GM23338 (cell line): ENCODE data around the gene FAM117B. TPM values are rescaled to one million over a fixed set of nuclear protein-coding genes. Genes with fewer than 3 reads are reported as not detected.

Experiments
- ATAC-seq: fragments of 200-7000 bp; cut with Tn5 transposase; 3 replicates; pipeline ENCODE4 v1.9.1; 2020
- DNase-seq: peaks from one replicate; pipeline ENCODE4 v3.0.0-alpha.2; 2015; ENCODE audit warnings: low spot score
- H2AFZ ChIP-seq: fragments of 200-600 bp; sonication (generic); 2 replicates; pipeline ENCODE4 v1.8.0; 2016; ENCODE audit warnings: antibody characterized with exemption, mild to moderate bottlenecking, moderate library complexity
- H3F3A ChIP-seq: fragments of 200-600 bp; sonication (generic); replicated peaks from 2 replicates; pipeline ENCODE4 v1.8.0; 2017; ENCODE audit warnings: antibody characterized with exemption, mixed run types, low read depth
- H3K27ac ChIP-seq: fragments of 200-600 bp; sonication (generic); 2 replicates; pipeline ENCODE4 v1.6.1; 2016; ENCODE audit warnings: low read depth
- H3K27me3 ChIP-seq: fragments of 200-600 bp; sonication (generic); 2 replicates; pipeline ENCODE4 v1.8.0; 2016; ENCODE audit warnings: mild to moderate bottlenecking, mixed run types, moderate library complexity; ENCODE audit not compliant: insufficient read depth
- H3K36me3 ChIP-seq: fragments of 200-600 bp; sonication (generic); 2 replicates; pipeline ENCODE4 v1.8.0; 2016; ENCODE audit warnings: mild to moderate bottlenecking; ENCODE audit not compliant: insufficient read depth
- H3K4me1 ChIP-seq: fragments of 200-600 bp; sonication (generic); 2 replicates; pipeline ENCODE4 v1.8.0; 2016; ENCODE audit warnings: mild to moderate bottlenecking, moderate library complexity; ENCODE audit not compliant: insufficient read depth
- H3K4me2 ChIP-seq: fragments of 200-600 bp; sonication (generic); 2 replicates; pipeline ENCODE4 v1.7.1; 2017; ENCODE audit warnings: mixed run types
- H3K4me3 ChIP-seq: fragments of 200-600 bp; sonication (generic); 2 replicates; pipeline ENCODE4 v1.6.1; 2016; ENCODE audit warnings: mixed run types
- H3K79me2 ChIP-seq: fragments of 200-600 bp; sonication (generic); replicated peaks from 2 replicates; pipeline ENCODE4 v1.8.0; 2017; ENCODE audit warnings: mild to moderate bottlenecking; ENCODE audit not compliant: insufficient read depth
- H3K9me2 ChIP-seq: fragments of 200-600 bp; sonication (generic); 2 replicates; pipeline ENCODE4 v1.8.0; 2017; ENCODE audit not compliant: insufficient read depth
- H4K20me1 ChIP-seq: fragments of 200-600 bp; sonication (generic); replicated peaks from 2 replicates; pipeline ENCODE4 v1.8.0; 2017; ENCODE audit warnings: mild to moderate bottlenecking; ENCODE audit not compliant: insufficient read depth
- H3K27ac Mint-ChIP-seq: 2 replicates; pipeline ENCODE4 v1.8.0; 2020; ENCODE audit warnings: inconsistent platforms, mild to moderate bottlenecking, moderate library complexity, mixed read lengths
- H3K27me3 Mint-ChIP-seq: 3 replicates; pipeline ENCODE4 v1.8.0; 2022; ENCODE audit warnings: low read depth, mild to moderate bottlenecking, moderate library complexity, mixed read lengths, inconsistent platforms; ENCODE audit not compliant: insufficient read depth, poor library complexity
- H3K36me3 Mint-ChIP-seq: 3 replicates; pipeline ENCODE4 v1.8.0; 2021; ENCODE audit warnings: low read depth, mild to moderate bottlenecking, inconsistent platforms, moderate library complexity, mixed read lengths
- H3K4me1 Mint-ChIP-seq: 3 replicates; pipeline ENCODE4 v1.8.0; 2020; ENCODE audit warnings: mild to moderate bottlenecking, inconsistent platforms, mixed read lengths
- H3K4me3 Mint-ChIP-seq: 3 replicates; pipeline ENCODE4 v1.8.0; 2021; ENCODE audit warnings: moderate library complexity, mild to moderate bottlenecking, inconsistent platforms, mixed read lengths
- H3K9me3 Mint-ChIP-seq: 3 replicates; pipeline ENCODE4 v1.8.0; 2020; ENCODE audit warnings: moderate library complexity, mild to moderate bottlenecking, inconsistent platforms, mixed read lengths
- CREB1 ChIP-seq: fragments of 250-450 bp; sonication (Bioruptor Pico); IDR thresholded peaks from 2 replicates; pipeline ENCODE4 v1.5.0; 2020; ENCODE audit warnings: low read depth, mild to moderate bottlenecking, moderate library complexity
- EZH2 ChIP-seq: fragments of 200-600 bp; sonication (generic); IDR thresholded peaks from one replicate; pipeline ENCODE4 v1.8.0; 2017; ENCODE audit warnings: antibody characterized with exemption, mild to moderate bottlenecking, low read depth; ENCODE audit not compliant: unreplicated experiment
- EZH2phosphoT487 ChIP-seq: fragments of 200-600 bp; sonication (generic); IDR thresholded peaks from one replicate; pipeline ENCODE4 v1.8.1; 2018; ENCODE audit warnings: antibody characterized with exemption; ENCODE audit not compliant: unreplicated experiment
- NANOG ChIP-seq: IDR thresholded peaks from 2 replicates; pipeline ENCODE4 v1.6.1; 2016; ENCODE audit warnings: antibody characterized with exemption, borderline replicate concordance
- STAT1 ChIP-seq: IDR thresholded peaks from one replicate; pipeline ENCODE4 v1.6.1; 2016; ENCODE audit warnings: antibody characterized with exemption; ENCODE audit not compliant: unreplicated experiment
- ZNF462 ChIP-seq: fragments of 250-450 bp; sonication (Bioruptor Pico); IDR thresholded peaks from 2 replicates; pipeline ENCODE4 v1.5.0; 2020; ENCODE audit warnings: mild to moderate bottlenecking, moderate library complexity
- polyA plus RNA-seq: library from polyadenylated mRNA; unstranded; fragments of >200 nt; fragmentation: Nextera tagmentation; extraction: Ambion mirVana; gene quantifications from 2 replicates; pipeline ENCODE4 v1.2.1, GENCODE V29; 2016
- total RNA-seq: library from RNA; depleted of rRNA; stranded (reverse); fragments of >200 nt; shearing (Covaris generic); gene quantifications from 2 replicates; pipeline ENCODE4 v1.2.3, GENCODE V29; 2014
- TF ChIP-seq, protein P1 (sequence below): IDR thresholded peaks from one replicate; pipeline ENCODE4 v1.6.1; 2018; ENCODE audit warnings: antibody characterized with exemption; ENCODE audit not compliant: unreplicated experiment
- TF ChIP-seq, protein P2 (sequence below), 2 experiments: fragments of 200-600 bp in 1 of 2; sonication (generic) in 1 of 2; conservative IDR thresholded peaks; 2 replicates each; pipeline versions ENCODE4 v1.5.1 to v1.6.1; 2016 to 2017; ENCODE audit warnings: antibody characterized with exemption in 2 of 2, low read depth in 2 of 2, mild to moderate bottlenecking in 2 of 2, moderate library complexity in 1 of 2

Gene FAM117B
- total and polyA plus RNA-seq, 2 experiments from 2014 or later = 8.4 to 23.0 TPM

DNA sequence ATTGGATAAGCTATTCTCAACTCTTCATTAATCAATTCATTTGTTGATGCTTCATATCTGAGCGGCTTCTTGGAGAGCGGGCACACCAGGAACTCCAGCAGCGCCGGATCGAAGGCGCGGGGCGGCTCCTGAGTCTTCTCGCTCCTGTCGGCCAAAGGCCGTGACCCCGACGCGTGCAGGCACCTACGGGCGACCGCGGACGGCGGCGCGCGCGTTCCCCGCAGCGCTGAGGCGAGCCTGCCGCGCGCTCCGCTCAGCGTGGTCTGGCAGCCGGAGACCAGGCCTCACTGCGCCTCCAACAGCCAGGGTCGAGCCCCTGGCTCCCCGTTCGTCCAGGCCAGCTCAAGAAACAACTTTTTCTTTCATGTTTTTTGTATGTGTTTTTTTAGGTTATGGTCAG is 139.3 kb downstream of the FAM117B start:
- H3K27ac ChIP-seq = no peak overlapping the region
- no peaks in the 10 kb centered on the region for H3F3A ChIP-seq
- no peaks in the 10 kb centered on the region for H3K79me2 ChIP-seq
- DNase-seq (no peak), ATAC-seq (peak; percentile 66)
- H3K27me3 ChIP-seq = no peaks in the 10 kb centered on the region
- no peak overlapping the region for H3K4me3 ChIP-seq
- no peaks in the 10 kb centered on the region for H3K36me3 ChIP-seq
- H3K9me3 Mint-ChIP-seq = no peaks in the 10 kb centered on the region
- H3K9me2 ChIP-seq = no peaks in the 10 kb centered on the region
- H3K4me3 Mint-ChIP-seq = no peak overlapping the region
- H3K4me1 Mint-ChIP-seq = no peaks in the 10 kb centered on the region; the same call in 1 of the 3 replicates
- no peaks in the 10 kb centered on the region for H3K27me3 Mint-ChIP-seq
- no peak overlapping the region for H2AFZ ChIP-seq
- TF ChIP-seq NANOG = no peak
- no peak for TF ChIP-seq EZH2
- no peak for TF ChIP-seq EZH2phosphoT487
- TF ChIP-seq, protein P1, sequence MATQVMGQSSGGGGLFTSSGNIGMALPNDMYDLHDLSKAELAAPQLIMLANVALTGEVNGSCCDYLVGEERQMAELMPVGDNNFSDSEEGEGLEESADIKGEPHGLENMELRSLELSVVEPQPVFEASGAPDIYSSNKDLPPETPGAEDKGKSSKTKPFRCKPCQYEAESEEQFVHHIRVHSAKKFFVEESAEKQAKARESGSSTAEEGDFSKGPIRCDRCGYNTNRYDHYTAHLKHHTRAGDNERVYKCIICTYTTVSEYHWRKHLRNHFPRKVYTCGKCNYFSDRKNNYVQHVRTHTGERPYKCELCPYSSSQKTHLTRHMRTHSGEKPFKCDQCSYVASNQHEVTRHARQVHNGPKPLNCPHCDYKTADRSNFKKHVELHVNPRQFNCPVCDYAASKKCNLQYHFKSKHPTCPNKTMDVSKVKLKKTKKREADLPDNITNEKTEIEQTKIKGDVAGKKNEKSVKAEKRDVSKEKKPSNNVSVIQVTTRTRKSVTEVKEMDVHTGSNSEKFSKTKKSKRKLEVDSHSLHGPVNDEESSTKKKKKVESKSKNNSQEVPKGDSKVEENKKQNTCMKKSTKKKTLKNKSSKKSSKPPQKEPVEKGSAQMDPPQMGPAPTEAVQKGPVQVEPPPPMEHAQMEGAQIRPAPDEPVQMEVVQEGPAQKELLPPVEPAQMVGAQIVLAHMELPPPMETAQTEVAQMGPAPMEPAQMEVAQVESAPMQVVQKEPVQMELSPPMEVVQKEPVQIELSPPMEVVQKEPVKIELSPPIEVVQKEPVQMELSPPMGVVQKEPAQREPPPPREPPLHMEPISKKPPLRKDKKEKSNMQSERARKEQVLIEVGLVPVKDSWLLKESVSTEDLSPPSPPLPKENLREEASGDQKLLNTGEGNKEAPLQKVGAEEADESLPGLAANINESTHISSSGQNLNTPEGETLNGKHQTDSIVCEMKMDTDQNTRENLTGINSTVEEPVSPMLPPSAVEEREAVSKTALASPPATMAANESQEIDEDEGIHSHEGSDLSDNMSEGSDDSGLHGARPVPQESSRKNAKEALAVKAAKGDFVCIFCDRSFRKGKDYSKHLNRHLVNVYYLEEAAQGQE = no peak
- no peak for TF ChIP-seq ZNF462
- TF ChIP-seq, protein P2, sequence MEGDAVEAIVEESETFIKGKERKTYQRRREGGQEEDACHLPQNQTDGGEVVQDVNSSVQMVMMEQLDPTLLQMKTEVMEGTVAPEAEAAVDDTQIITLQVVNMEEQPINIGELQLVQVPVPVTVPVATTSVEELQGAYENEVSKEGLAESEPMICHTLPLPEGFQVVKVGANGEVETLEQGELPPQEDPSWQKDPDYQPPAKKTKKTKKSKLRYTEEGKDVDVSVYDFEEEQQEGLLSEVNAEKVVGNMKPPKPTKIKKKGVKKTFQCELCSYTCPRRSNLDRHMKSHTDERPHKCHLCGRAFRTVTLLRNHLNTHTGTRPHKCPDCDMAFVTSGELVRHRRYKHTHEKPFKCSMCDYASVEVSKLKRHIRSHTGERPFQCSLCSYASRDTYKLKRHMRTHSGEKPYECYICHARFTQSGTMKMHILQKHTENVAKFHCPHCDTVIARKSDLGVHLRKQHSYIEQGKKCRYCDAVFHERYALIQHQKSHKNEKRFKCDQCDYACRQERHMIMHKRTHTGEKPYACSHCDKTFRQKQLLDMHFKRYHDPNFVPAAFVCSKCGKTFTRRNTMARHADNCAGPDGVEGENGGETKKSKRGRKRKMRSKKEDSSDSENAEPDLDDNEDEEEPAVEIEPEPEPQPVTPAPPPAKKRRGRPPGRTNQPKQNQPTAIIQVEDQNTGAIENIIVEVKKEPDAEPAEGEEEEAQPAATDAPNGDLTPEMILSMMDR (conservative IDR thresholded peaks at IDR 0.05; ENCODE audit: low read depth in 2 of 2) = no peak
- no peak for TF ChIP-seq STAT1
- TF ChIP-seq CREB1 (CRISPR knock-in tag) = no peak
- no peaks in the 10 kb centered on the region for H4K20me1 ChIP-seq
- no peak overlapping the region for H3K27ac Mint-ChIP-seq
- H3K4me1 ChIP-seq = peaks cover 2% of the 10 kb centered on the region; the same call in 1 of the 2 replicates
- H3K36me3 Mint-ChIP-seq = peaks cover 4% of the 10 kb centered on the region; the same call in 2 of the 3 replicates
- no peak overlapping the region for H3K4me2 ChIP-seq
